Ishikawa (cell line): ENCODE measurements around the gene FAM9A.

Experiments
- CREB1 ChIP-seq: IDR thresholded peaks from 2 replicates; pipeline ENCODE4 v1.6.1; 2012; ENCODE audit warnings: low read depth
- EGR1 ChIP-seq: IDR thresholded peaks from 2 replicates; pipeline ENCODE4 v1.6.1; 2012
- EP300 ChIP-seq: IDR thresholded peaks from 2 replicates; pipeline ENCODE4 v1.6.1; 2012; ENCODE audit warnings: borderline replicate concordance
- MAX ChIP-seq: IDR thresholded peaks from 2 replicates; pipeline ENCODE4 v1.6.1; 2012
- RAD21 ChIP-seq: IDR thresholded peaks from 2 replicates; pipeline ENCODE4 v1.6.1; 2012; ENCODE audit warnings: low read depth
- TCF12 ChIP-seq: IDR thresholded peaks from 2 replicates; pipeline ENCODE4 v1.6.1; 2012; ENCODE audit warnings: low read depth
- YY1 ChIP-seq: IDR thresholded peaks from 2 replicates; pipeline ENCODE4 v1.6.1; 2012; ENCODE audit warnings: low read depth
- TF ChIP-seq, protein P1 (sequence below): IDR thresholded peaks from 2 replicates; pipeline ENCODE4 v1.6.1; 2012
- TF ChIP-seq, protein P2 (sequence below): IDR thresholded peaks from 2 replicates; pipeline ENCODE4 v1.6.1; 2012; ENCODE audit warnings: low read depth, mild to moderate bottlenecking

DNA sequence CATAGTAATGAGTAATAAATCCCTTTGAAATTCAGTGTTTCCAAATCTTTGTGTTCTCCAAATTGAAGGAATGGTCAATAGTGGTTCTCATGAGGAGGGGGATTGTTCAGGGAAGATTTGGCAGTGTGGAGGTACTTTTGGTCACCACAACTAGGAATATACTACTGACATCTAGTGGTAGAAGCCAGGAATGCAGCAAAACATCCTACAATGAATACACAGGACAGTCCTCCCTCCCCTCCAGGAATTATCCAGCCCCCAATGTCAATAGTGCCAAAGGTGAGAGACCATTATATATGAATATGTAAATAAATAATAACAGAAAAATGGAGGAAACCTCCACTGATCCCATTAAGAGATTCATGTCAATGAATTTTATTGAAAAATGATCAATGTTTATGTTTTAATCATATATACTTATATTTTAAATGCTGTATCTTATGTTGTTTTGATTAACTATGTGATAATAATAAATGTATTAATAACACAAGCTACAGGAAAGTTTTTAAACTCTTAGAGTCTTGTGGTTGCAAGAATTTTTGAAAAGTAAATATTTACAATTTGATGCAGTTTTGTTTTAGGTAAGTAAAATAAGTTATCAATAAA is 14.4 kb upstream of the FAM9A start:
- TF ChIP-seq, protein P1, sequence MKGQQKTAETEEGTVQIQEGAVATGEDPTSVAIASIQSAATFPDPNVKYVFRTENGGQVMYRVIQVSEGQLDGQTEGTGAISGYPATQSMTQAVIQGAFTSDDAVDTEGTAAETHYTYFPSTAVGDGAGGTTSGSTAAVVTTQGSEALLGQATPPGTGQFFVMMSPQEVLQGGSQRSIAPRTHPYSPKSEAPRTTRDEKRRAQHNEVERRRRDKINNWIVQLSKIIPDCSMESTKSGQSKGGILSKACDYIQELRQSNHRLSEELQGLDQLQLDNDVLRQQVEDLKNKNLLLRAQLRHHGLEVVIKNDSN = no peak
- no peak for TF ChIP-seq TCF12
- no peak for TF ChIP-seq YY1
- no peak for TF ChIP-seq EGR1
- peak; percentile 39; the same call in 1 of the 2 replicates for TF ChIP-seq RAD21
- TF ChIP-seq MAX = no peak
- no peak for TF ChIP-seq EP300
- TF ChIP-seq, protein P2, sequence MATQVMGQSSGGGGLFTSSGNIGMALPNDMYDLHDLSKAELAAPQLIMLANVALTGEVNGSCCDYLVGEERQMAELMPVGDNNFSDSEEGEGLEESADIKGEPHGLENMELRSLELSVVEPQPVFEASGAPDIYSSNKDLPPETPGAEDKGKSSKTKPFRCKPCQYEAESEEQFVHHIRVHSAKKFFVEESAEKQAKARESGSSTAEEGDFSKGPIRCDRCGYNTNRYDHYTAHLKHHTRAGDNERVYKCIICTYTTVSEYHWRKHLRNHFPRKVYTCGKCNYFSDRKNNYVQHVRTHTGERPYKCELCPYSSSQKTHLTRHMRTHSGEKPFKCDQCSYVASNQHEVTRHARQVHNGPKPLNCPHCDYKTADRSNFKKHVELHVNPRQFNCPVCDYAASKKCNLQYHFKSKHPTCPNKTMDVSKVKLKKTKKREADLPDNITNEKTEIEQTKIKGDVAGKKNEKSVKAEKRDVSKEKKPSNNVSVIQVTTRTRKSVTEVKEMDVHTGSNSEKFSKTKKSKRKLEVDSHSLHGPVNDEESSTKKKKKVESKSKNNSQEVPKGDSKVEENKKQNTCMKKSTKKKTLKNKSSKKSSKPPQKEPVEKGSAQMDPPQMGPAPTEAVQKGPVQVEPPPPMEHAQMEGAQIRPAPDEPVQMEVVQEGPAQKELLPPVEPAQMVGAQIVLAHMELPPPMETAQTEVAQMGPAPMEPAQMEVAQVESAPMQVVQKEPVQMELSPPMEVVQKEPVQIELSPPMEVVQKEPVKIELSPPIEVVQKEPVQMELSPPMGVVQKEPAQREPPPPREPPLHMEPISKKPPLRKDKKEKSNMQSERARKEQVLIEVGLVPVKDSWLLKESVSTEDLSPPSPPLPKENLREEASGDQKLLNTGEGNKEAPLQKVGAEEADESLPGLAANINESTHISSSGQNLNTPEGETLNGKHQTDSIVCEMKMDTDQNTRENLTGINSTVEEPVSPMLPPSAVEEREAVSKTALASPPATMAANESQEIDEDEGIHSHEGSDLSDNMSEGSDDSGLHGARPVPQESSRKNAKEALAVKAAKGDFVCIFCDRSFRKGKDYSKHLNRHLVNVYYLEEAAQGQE = no peak
- TF ChIP-seq CREB1 = no peak
